Measurements from ENCODE around the gene ZNG1A.
"Not testable (repeated sequence)": the region's sequence is repeated elsewhere in the genome, so short reads cannot be mapped to it uniquely, and the experiment has no call there.

Gene ZNG1A

DNA sequence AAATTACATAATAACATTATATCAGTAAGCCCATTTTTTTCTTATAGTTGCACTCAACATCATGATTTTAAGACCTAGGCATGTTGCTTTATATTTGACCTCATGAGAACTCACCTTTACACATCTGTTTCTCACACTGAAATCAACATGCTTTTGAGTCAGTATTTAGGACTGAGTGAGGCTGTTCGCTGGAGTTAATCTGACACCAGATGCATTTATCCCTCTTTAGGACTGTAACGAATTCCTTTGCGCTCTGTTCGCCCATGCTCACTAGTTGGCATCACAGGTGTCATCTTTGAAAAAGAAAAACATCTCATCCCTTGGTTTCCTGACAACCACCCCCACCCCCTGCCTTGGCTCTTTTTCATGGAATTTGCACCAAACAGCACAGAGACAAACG lies 84.9 kb downstream of the ZNG1A start:
- DNase-seq: not testable (repeated sequence)

DNA sequence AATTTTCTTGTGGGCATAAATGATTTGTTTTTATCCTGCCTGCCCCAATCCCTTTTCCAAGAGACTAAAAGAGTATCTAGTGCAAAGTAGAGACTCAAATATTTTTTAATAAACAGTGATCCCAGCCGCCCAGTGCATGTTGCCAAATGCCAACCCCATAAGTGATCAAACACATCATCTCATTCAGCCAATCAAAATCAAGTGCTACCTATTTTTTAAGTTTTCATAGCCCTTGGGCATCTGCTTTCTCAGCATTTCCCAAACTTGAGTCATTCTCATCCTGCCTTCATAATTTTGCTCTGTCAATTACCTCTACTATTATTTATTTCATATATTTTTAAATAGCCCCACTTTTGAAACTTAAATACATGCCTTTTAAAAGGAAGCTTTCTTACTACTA lies 88.0 kb downstream of the ZNG1A start:
- not testable (repeated sequence) for DNase-seq

DNA sequence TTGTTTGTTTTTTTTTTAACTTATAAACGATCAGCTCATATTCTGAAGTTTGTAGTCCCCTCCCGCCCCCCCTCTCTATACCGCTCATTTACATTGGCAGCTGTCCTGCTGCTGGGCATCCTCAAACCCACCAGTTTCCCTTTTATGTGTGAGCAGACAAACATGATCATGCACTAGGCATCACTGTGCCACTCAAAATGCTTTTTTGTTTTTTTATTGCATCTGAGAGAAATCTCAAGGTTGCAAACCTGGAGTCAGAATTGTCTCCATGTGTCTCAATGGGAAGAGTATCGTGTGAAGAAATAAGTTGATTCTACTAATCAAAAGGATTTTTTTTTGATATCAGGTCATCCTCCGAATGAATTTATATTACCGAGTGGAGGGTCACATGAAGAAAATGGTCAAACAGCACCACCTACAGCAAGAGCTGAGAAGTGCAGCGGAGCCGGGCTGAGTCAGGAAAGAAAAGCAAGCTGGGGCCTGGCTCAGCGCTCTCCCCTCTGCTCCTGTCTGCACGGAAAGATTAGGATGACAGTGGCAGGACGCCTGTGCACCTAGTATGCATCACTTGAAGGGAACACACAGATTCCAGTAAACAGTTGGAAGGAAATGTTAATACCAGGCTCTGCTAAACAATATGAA lies 90.3 kb downstream of the ZNG1A start:
- not testable (repeated sequence) for DNase-seq

DNA sequence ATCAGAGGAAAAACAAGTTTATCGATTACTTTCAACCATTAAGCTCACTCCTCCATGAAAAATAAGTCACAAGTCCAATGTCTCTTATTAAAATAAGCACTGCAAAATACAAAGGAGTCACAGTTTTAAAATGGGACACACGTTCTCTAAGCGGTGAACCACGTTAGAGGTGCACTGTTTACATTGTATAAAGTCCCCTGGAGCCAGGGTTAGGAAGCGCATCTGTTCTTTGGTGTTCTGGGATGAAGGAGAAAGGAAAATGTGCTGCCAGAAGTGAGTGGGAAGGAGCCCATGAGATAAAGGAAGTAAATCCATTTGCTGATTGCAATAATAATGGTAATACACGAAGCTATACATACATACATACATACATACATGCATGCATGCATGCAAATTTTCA lies 91.0 kb downstream of the ZNG1A start:
- DNase-seq: not testable (repeated sequence)

DNA sequence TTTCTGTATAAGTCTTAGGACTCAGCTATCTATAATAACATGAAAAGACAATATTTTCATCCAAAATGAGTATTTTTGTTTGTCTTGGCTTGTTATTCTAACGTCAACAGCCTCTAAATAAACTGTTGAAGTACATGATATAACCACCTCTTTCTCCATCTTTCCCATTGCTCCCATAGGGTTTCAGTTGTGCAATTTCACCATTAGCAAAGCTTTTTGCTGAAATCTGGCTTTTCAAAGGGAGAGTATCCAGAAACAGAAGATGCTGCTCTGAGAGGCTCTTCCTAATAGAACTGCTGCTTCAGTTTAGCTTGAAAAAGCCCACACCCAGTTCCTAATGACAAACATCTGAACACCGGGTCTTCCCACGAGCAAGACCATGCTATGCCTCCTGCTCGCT lies 91.8 kb downstream of the ZNG1A start:
- DNase-seq: not testable (repeated sequence)

DNA sequence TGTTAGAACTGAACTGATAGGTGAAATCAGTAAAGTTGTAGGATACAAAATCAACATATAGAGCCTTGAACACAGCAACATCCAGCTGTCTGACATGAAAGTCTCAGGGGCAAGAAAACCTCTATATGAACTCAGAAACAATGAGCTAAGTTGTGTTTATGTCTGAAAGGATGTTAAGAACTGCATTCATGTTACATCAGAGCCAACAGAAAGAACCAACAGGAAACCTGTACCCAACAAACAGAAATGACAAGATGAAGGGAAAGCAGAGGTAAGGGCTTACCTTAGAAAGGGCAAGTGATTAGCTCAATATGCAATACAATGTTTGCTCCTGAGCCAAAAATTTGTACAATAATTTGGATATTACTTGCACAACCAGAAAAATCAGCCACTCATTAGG lies 92.2 kb downstream of the ZNG1A start:
- DNase-seq: not testable (repeated sequence)

DNA sequence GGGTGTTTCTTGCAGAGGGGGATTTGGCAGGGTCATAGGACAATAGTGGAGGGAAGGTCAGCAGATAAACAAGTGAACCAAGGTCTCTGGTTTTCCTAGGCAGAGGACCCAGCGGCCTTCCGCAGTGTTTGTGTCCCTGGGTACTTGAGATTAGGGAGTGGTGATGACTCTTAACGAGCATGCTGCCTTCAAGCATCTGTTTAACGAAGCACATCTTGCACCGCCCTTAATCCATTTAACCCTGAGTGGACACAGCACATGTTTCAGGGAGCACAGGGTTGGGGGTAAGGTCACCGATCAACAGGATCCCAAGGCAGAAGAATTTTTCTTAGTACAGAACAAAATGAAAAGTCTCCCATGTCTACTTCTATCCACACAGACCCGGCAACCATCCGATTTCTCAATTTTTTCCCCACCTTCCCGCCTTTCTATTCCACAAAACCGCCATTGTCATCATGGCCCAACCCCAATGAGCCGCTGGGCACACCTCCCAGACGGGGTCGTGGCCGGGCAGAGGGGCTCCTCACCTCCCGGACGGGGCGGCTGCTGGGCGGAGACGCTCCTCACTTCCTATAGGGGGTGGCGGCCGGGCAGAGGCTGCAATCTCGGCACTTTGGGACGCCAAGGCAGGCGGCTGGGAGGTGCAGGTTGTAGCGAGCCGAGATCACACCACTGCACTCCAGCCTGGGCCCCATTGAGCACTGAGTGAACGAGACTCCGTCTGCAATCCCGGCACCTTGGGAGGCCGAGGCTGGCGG lies 95.7 kb downstream of the ZNG1A start:
- DNase-seq: not testable (repeated sequence)

DNA sequence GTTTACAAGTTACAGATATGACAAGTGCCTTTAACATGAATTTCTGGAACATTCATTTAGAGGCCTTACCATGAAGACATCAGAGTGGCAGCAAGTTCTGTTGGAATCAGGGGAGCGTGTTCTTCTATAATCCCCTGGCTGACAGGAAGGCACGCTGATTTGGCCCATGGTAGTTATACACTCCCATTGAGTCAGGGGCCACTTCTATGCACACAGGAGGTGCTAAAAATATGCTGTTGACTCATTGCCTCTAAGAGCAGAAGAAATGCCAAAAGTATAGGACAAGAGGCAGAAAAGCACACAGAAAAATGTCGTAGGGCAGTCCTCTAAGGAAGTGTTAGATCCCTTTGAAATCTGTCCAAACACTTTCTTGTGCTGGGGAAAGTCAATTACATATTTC lies 100.5 kb downstream of the ZNG1A start:
- not testable (repeated sequence) for DNase-seq

DNA sequence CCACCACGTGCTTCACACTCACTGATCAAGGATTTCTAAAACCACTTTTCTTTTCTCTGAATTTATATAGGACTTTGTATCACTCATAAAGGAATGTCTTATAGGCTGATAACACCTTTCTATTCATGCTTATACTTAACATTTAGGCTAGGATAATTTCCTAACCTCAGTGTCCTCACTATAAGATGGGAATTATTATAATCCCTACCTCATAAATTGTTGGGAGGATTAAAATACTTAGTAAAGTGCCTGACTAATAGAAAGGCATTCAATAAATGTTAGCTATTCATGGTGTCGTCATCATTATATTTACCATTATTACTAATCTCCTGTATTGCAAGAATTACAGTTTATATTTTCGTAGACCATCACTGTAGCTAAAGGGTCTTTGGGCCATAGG lies 102.5 kb downstream of the ZNG1A start:
- not testable (repeated sequence) for DNase-seq

DNA sequence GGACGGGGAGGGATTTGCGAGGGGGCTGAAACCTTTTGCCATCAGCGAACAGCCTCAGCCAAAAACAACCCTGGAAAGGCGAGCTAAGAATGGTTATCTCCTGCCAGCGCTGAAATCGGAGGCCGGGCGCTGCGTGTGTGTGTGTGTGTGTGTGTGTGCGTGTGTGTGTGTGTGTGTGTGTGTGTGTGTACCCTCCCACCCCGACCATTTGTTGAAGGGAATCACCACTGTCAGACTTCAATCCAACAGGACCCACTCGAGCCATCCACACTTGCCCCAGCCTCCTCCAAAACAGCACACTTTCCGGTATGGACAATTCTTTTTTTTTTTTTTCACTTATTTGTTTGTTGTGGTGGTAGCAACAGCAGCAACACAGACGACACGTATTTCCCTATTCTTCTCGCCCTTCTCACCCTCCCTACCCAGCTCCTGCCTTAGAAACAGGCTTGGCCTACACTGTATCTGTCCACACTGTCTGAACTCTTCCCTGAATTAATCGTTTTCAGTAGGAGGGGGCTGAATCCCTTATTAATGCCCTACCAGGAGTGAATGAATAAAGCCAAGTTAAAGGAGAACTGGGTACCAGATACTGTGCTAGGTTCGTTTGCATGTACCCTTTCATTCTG lies 104.8 kb downstream of the ZNG1A start:
- DNase-seq: not testable (repeated sequence)

DNA sequence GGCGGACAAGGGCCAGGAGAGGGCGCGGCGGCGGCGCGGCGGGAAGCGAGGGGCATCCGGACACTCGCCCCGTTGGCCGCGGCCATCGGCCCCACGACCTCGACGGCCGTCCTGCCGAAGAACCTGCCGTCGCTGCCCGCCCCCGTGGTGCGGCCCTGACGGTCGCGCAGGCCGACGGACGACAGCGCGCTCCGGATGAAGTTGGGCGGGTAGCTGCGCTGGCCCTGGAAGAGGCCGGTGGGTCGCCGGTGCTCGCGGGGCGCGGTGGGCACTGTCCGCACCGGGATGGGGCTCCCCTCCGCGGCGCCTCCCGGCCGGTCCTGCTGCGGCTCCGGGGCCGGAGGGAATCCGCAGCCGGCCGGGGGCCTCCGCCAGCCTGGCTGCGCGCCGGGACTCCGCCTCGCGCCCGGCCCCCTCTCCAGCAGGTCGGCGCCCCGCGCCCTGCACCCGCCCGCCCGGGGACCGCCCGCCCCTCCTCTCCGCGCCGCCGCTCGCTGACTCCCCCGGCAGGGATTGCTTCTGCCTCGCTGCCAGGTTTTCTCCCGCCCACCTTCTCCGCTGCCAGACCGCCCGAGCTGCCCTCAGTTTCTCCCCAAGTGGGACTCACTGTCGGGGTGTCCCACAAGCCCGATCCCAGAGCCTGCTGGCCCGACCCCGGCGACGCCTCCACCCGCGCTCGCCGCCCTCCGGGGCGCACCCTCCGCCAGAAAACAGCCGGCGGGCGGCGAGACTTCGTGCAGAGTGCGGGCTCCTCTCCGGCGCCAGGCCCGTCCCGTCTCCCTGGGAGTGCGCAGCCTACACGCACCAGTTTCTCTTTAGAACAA lies 105.6 kb downstream of the ZNG1A start:
- not testable (repeated sequence) for DNase-seq

Measured in DMS153 (cell line).